GM10248 (cell line): Measurements from ENCODE around the gene BRPF3.

Source experiments
- CTCF ChIA-PET: fragments of 300-600 bp; sonication (Branson Sonifier 250); formaldehyde crosslinking; extraction: SDS; loops from one replicate; lab custom pipeline; 2021; ENCODE audit warnings: antibody characterized with exemption; lab: Yijun Ruan, JAX
- POLR2A ChIA-PET: fragments of 350-650 bp; sonication (Branson Sonifier 250); formaldehyde crosslinking; extraction: SDS; loops from one replicate; lab custom pipeline; 2020; ENCODE audit warnings: antibody characterized with exemption; lab: Yijun Ruan, JAX
- DNase-seq: peaks from one replicate; pipeline ENCODE4 v3.0.0; 2012; ENCODE audit errors: extremely low spot score
- CTCF ChIP-seq: IDR thresholded peaks from 2 replicates; pipeline ENCODE4 v1.5.1; 2012; ENCODE audit warnings: mild to moderate bottlenecking, low read depth; ENCODE audit errors: extremely low read depth, missing control alignments, control extremely low read depth

BRPF3 gene

GRCh38 chr6:36197739-36198221, 1.2 kb downstream of the BRPF3 start:
- DNase-seq = no peak
- POLR2A ChIA-PET = interaction anchor here (0.6 to 1.1 kb wide), 2 partner anchors 10 to 66 kb away, joined by 3 to 4 read pairs; no protein-coding TSS in a partner anchor
- no peak for TF ChIP-seq CTCF
- CTCF ChIA-PET = interaction anchor here (1.1 to 1.6 kb wide), 5 partner anchors 9 to 119 kb away, joined by 3 to 6 read pairs (median 3); no protein-coding TSS in a partner anchor

- CTCF ChIA-PET = interaction anchor here (0.6 to 1.6 kb wide), 3 partner anchors 27 to 75 kb away, joined by 3 to 4 read pairs (median 3); no protein-coding TSS in a partner anchor
- DNase-seq = no peak
- TF ChIP-seq CTCF = no peak
- POLR2A ChIA-PET = no interaction called here
Observed at GRCh38 chr6:36198986-36199385, 2.4 kb downstream of the BRPF3 start.

- TF ChIP-seq CTCF = no peak
- ChIA-PET CTCF (no interaction called here), POLR2A (no interaction called here)
- DNase-seq = no peak
Observed at GRCh38 chr6:36200154-36200891, 3.8 kb downstream of the BRPF3 start.

GRCh38 chr6:36200998-36201596, 4.6 kb downstream of the BRPF3 start:
- no peak for DNase-seq
- POLR2A ChIA-PET = no interaction called here
- CTCF ChIA-PET = no interaction called here
- no peak for TF ChIP-seq CTCF

- CTCF ChIA-PET = no interaction called here
Observed at GRCh38 chr6:36201612-36202011, 5.1 kb downstream of the BRPF3 start.

More at GRCh38 chr6:36201612-36202011, 5.1 kb downstream of the BRPF3 start:
- no peak for DNase-seq
- TF ChIP-seq CTCF = no peak
- POLR2A ChIA-PET = no interaction called here
